ENCODE data around the gene ECHS1. TPM values are rescaled to one million over a fixed set of nuclear protein-coding genes. Genes with fewer than 3 reads are reported as not detected.

Gene ECHS1
- total RNA-seq, 1 experiment from 2014 or later: 120 TPM

Other genes starting within 250 kb of the ECHS1 start
- 0.92 and 1.5 TPM in 2 replicates for gene KNDC1, start 213.1 kb downstream of the ECHS1 start, total RNA-seq (2014; rRNA removed; shearing (Covaris generic); ENCODE audit: low replicate concordance)
- gene UTF1, start 143.1 kb downstream of the ECHS1 start, total RNA-seq (2014; rRNA removed; shearing (Covaris generic); ENCODE audit: low replicate concordance): not detected in 2 replicates
- not detected in 2 replicates for gene VENTX, start 135.5 kb downstream of the ECHS1 start, total RNA-seq (2014; rRNA removed; shearing (Covaris generic); ENCODE audit: low replicate concordance)
- gene ADAM8, start 96.5 kb downstream of the ECHS1 start, total RNA-seq (2014; rRNA removed; shearing (Covaris generic); ENCODE audit: low replicate concordance): 0.52 and 1.5 TPM in 2 replicates
- 58.6 and 80.8 TPM in 2 replicates for gene TUBGCP2, start 64.5 kb downstream of the ECHS1 start, total RNA-seq (2014; rRNA removed; shearing (Covaris generic); ENCODE audit: low replicate concordance)
- 42.0 and 75.7 TPM in 2 replicates for gene ZNF511, start 64.4 kb downstream of the ECHS1 start, total RNA-seq (2014; rRNA removed; shearing (Covaris generic); ENCODE audit: low replicate concordance)
- gene CALY, start 36.5 kb downstream of the ECHS1 start, total RNA-seq (2014; rRNA removed; shearing (Covaris generic); ENCODE audit: low replicate concordance): not detected in 2 replicates
- not detected in 2 replicates for gene PRAP1, start 26.0 kb downstream of the ECHS1 start, total RNA-seq (2014; rRNA removed; shearing (Covaris generic); ENCODE audit: low replicate concordance)
- 10.8 and 50.8 TPM in 2 replicates for gene FUOM, start 15.3 kb downstream of the ECHS1 start, total RNA-seq (2014; rRNA removed; shearing (Covaris generic); ENCODE audit: low replicate concordance)
- 0.54 and 0.66 TPM in 2 replicates for gene PAOX, start 5.9 kb upstream of the ECHS1 start, total RNA-seq (2014; rRNA removed; shearing (Covaris generic); ENCODE audit: low replicate concordance)
- gene MTG1, start 20.8 kb upstream of the ECHS1 start, total RNA-seq (2014; rRNA removed; shearing (Covaris generic); ENCODE audit: low replicate concordance): 33.6 and 39.4 TPM in 2 replicates
- not detected in 2 replicates for gene SPRN, start 51.3 kb upstream of the ECHS1 start, total RNA-seq (2014; rRNA removed; shearing (Covaris generic); ENCODE audit: low replicate concordance)
- 0.35 and 1.5 TPM in 2 replicates for gene SCART1, start 80.6 kb upstream of the ECHS1 start, total RNA-seq (2014; rRNA removed; shearing (Covaris generic); ENCODE audit: low replicate concordance)
- gene CYP2E1, start 154.0 kb upstream of the ECHS1 start, total RNA-seq (2014; rRNA removed; shearing (Covaris generic); ENCODE audit: low replicate concordance): 0.99 TPM in 1 of 2 replicates, not detected in the other
- gene SYCE1, start 192.2 kb upstream of the ECHS1 start, total RNA-seq (2014; rRNA removed; shearing (Covaris generic); ENCODE audit: low replicate concordance): not detected in 2 replicates

Measured in MG63 (cell line).